H1 (cell line): ENCODE measurements around the gene MAN1A2. TPM values are rescaled to one million over a fixed set of nuclear protein-coding genes. Genes with fewer than 3 reads are reported as not detected.

Experiments
- CTCF ChIA-PET: fragments of 300-600 bp; sonication (Branson Sonifier 250); formaldehyde crosslinking; loops from one replicate; lab custom pipeline; 2021; ENCODE audit not compliant: partially characterized antibody; lab: Charles Lee
- POLR2A ChIA-PET: fragments of 300-600 bp; sonication (Branson Sonifier 250); formaldehyde crosslinking; loops from one replicate; lab custom pipeline; 2021; ENCODE audit warnings: inconsistent platforms; ENCODE audit not compliant: partially characterized antibody; lab: Charles Lee
- DNase-seq, 2 experiments: peaks; one replicate each; pipeline versions ENCODE4 v3.0.0 to v3.0.0-alpha.2; 2010 to 2022; ENCODE audit warnings: low spot score in 2 of 2, low read depth in 1 of 2, mixed read lengths in 1 of 2
- FAIRE-seq: peaks from 2 replicates; lab custom pipeline; 2011; peaks lifted over from hg19 to GRCh38; lab: Jason Lieb, UNC
- H2AFZ ChIP-seq: 2 replicates; pipeline ENCODE4 v1.8.1; 2012; ENCODE audit warnings: low read length, inconsistent platforms
- H2AK5ac ChIP-seq: 2 replicates; pipeline ENCODE4 v1.6.1; 2013; ENCODE audit warnings: low read depth, low read length
- H2BK120ac ChIP-seq: replicated peaks from 2 replicates; pipeline ENCODE3; 2013; ENCODE audit warnings: low read depth, low read length, inconsistent platforms
- H2BK12ac ChIP-seq: 2 replicates; pipeline ENCODE4 v1.6.1; 2013; ENCODE audit warnings: low read depth, low read length
- H2BK15ac ChIP-seq: 2 replicates; pipeline ENCODE4 v1.6.1; 2013; ENCODE audit warnings: low read length
- H2BK20ac ChIP-seq: 2 replicates; pipeline ENCODE4 v1.6.1; 2013; ENCODE audit warnings: low read length
- H2BK5ac ChIP-seq: 2 replicates; pipeline ENCODE4 v1.6.1; 2013; ENCODE audit warnings: low read depth, low read length
- H3K14ac ChIP-seq: 2 replicates; pipeline ENCODE4 v1.6.1; 2013; ENCODE audit warnings: inconsistent platforms; ENCODE audit not compliant: insufficient read length
- H3K18ac ChIP-seq: 2 replicates; pipeline ENCODE4 v1.6.1; 2013; ENCODE audit warnings: low read length; ENCODE audit errors: extremely low read depth
- H3K23ac ChIP-seq: 2 replicates; pipeline ENCODE4 v1.6.1; 2013; ENCODE audit warnings: inconsistent platforms; ENCODE audit not compliant: insufficient read length
- H3K23me2 ChIP-seq: 2 replicates; pipeline ENCODE4 v1.6.1; 2013; ENCODE audit warnings: low read depth, low read length
- H3K27ac ChIP-seq: 2 replicates; pipeline ENCODE4 v1.6.1; 2011; ENCODE audit warnings: low read depth, low read length, inconsistent platforms
- H3K27me3 ChIP-seq, 4 experiments: replicated peaks in 1 of 4; 1 replicate in 1 of 4; 2 replicates in 3 of 4; pipeline versions ENCODE4 v1.6.1 to v1.8.1; 2011 to 2013; ENCODE audit warnings: low read length in 3 of 4, mild to moderate bottlenecking in 3 of 4, inconsistent platforms in 2 of 4, mixed read lengths in 2 of 4, moderate library complexity in 1 of 4; ENCODE audit not compliant: control insufficient read depth in 3 of 4, insufficient read depth in 3 of 4; ENCODE audit errors: extremely low read depth in 1 of 4
- H3K36me3 ChIP-seq, 4 experiments: 2 replicates each; pipeline versions ENCODE4 v1.6.1 to v1.8.1; 2011 to 2013; ENCODE audit warnings: mild to moderate bottlenecking in 4 of 4, low read length in 3 of 4, moderate library complexity in 2 of 4, control low read depth in 1 of 4, inconsistent platforms in 1 of 4; ENCODE audit not compliant: insufficient read depth in 4 of 4, control insufficient read depth in 2 of 4
- H3K4ac ChIP-seq: replicated peaks from 2 replicates; pipeline ENCODE3; 2013; ENCODE audit warnings: low read length, low read depth, mixed read lengths, inconsistent platforms; ENCODE audit not compliant: insufficient read length
- H3K4me1 ChIP-seq, 4 experiments: replicated peaks in 1 of 4; 1 replicate in 1 of 4; 2 replicates in 3 of 4; pipeline versions ENCODE4 v1.6.1 to v1.8.1; 2011 to 2013; ENCODE audit warnings: low read length in 3 of 4, inconsistent platforms in 2 of 4, mixed read lengths in 1 of 4; ENCODE audit not compliant: insufficient read depth in 4 of 4, control insufficient read depth in 3 of 4
- H3K4me2 ChIP-seq, 2 experiments: 2 replicates each; pipeline versions ENCODE4 v1.6.1 to v1.8.1; 2011 to 2013; ENCODE audit warnings: low read depth in 2 of 2, low read length in 2 of 2, control low read depth in 1 of 2, inconsistent platforms in 1 of 2, mild to moderate bottlenecking in 1 of 2; ENCODE audit not compliant: insufficient read depth in 1 of 2
- H3K4me3 ChIP-seq, 4 experiments: fragments of 200-600, 300-600 bp in 1 of 4; sonication (generic), shearing (Covaris generic), sonication (Bioruptor Twin) in 1 of 4; 2 replicates each; pipeline versions ENCODE4 v1.5.1 to v1.8.1; 2011 to 2016; ENCODE audit warnings: low read length in 4 of 4, low read depth in 3 of 4, control low read depth in 2 of 4, inconsistent platforms in 2 of 4, mild to moderate bottlenecking in 2 of 4, mixed read lengths in 1 of 4, moderate library complexity in 1 of 4; ENCODE audit not compliant: insufficient read depth in 2 of 4; ENCODE audit errors: extremely low read depth in 1 of 4
- H3K56ac ChIP-seq: replicated peaks from 2 replicates; pipeline ENCODE3; 2013; ENCODE audit warnings: low read depth, mild to moderate bottlenecking, mixed read lengths, low read length, inconsistent platforms; ENCODE audit not compliant: insufficient read length
- H3K79me1 ChIP-seq: 2 replicates; pipeline ENCODE4 v1.6.1; 2013; ENCODE audit warnings: low read depth, low read length, control low read depth
- H3K79me2 ChIP-seq, 2 experiments: 2 replicates each; pipeline versions ENCODE4 v1.6.1 to v1.8.1; 2012 to 2013; ENCODE audit warnings: low read length in 2 of 2, mild to moderate bottlenecking in 2 of 2, inconsistent platforms in 1 of 2; ENCODE audit not compliant: insufficient read depth in 2 of 2, control insufficient read depth in 1 of 2
- H3K9ac ChIP-seq, 4 experiments: replicated peaks in 1 of 4; 1 replicate in 1 of 4; 2 replicates in 3 of 4; pipeline versions ENCODE4 v1.6.1 to v1.8.1; 2011 to 2013; ENCODE audit warnings: low read depth in 3 of 4, low read length in 3 of 4, control low read depth in 2 of 4, mild to moderate bottlenecking in 2 of 4, moderate library complexity in 2 of 4, inconsistent platforms in 1 of 4; ENCODE audit errors: extremely low read depth in 1 of 4
- H3K9me3 ChIP-seq, 2 experiments: 2 replicates each; pipeline versions ENCODE4 v1.6.1 to v1.8.1; 2012 to 2013; ENCODE audit warnings: mild to moderate bottlenecking in 2 of 2, moderate library complexity in 2 of 2, control low read depth in 1 of 2, inconsistent platforms in 1 of 2, low read depth in 1 of 2, low read length in 1 of 2, mixed read lengths in 1 of 2; ENCODE audit not compliant: insufficient read depth in 2 of 2
- H4K20me1 ChIP-seq, 2 experiments: replicated peaks in 1 of 2; 2 replicates each; pipeline versions ENCODE3 to v1.8.1; 2011 to 2013; ENCODE audit warnings: inconsistent platforms in 2 of 2, low read length in 2 of 2, mild to moderate bottlenecking in 1 of 2; ENCODE audit not compliant: insufficient read depth in 2 of 2, control insufficient read depth in 1 of 2
- H4K5ac ChIP-seq: 2 replicates; pipeline ENCODE4 v1.6.1; 2013; ENCODE audit warnings: low read length, low read depth, mixed read lengths, inconsistent platforms; ENCODE audit not compliant: insufficient read length
- H4K8ac ChIP-seq: 2 replicates; pipeline ENCODE4 v1.8.0; 2013; ENCODE audit warnings: mild to moderate bottlenecking, moderate library complexity, low read length, inconsistent platforms; ENCODE audit not compliant: insufficient read depth; ENCODE audit errors: extremely low read depth
- H4K91ac ChIP-seq: replicated peaks from 2 replicates; pipeline ENCODE3; 2013; ENCODE audit warnings: low read length, mixed read lengths, inconsistent platforms; ENCODE audit not compliant: insufficient read length
- ASH2L ChIP-seq: fragments of 200-600, 300-600 bp; sonication (generic); IDR thresholded peaks from one replicate; pipeline ENCODE4 v1.7.1; 2017; ENCODE audit warnings: low read length
- CHD1 ChIP-seq: IDR thresholded peaks from 2 replicates; pipeline ENCODE4 v1.6.1; 2012; ENCODE audit warnings: low read depth, low read length, improper control_type of control experiment
- CTBP2 ChIP-seq: IDR thresholded peaks from 2 replicates; pipeline ENCODE4 v1.7.0; 2011; ENCODE audit warnings: borderline replicate concordance, mild to moderate bottlenecking, moderate library complexity, mixed read lengths, low read length; ENCODE audit not compliant: insufficient read depth, insufficient read length
- HDAC6 ChIP-seq: IDR thresholded peaks from one replicate; pipeline ENCODE4 v1.7.1; 2012; ENCODE audit warnings: low read depth, mild to moderate bottlenecking, inconsistent platforms, low read length, moderate library complexity
- MAFK ChIP-seq: IDR thresholded peaks from 2 replicates; pipeline ENCODE4 v1.6.1; 2012; ENCODE audit warnings: low read depth, mild to moderate bottlenecking, improper control_type of control experiment, low read length
- SIN3A ChIP-seq, 2 experiments: IDR thresholded peaks in 1 of 2; conservative IDR thresholded peaks in 1 of 2; 2 replicates each; pipeline ENCODE4 v1.6.1; 2011 to 2012; ENCODE audit warnings: low read length in 2 of 2, improper control_type of control experiment in 1 of 2, low read depth in 1 of 2, mild to moderate bottlenecking in 1 of 2
- SP4 ChIP-seq: IDR thresholded peaks from 2 replicates; pipeline ENCODE4 v1.6.1; 2012; ENCODE audit warnings: low read length, inconsistent platforms
- WGBS, 2 experiments: shearing (Covaris generic) in 1 of 2; methylation state at CpG; one replicate each; pipeline versions ENCODE4 v1.1.6 to v1.1.7; 2013 to 2015; ENCODE audit warnings: low lambda C conversion rate in 2 of 2, mixed read lengths in 2 of 2, inconsistent platforms in 1 of 2, low coverage in 1 of 2, missing lambda C conversion rate in 1 of 2; ENCODE audit not compliant: insufficient replicate concordance in 2 of 2, insufficient coverage in 1 of 2, insufficient read length in 1 of 2; ENCODE audit errors: extremely low coverage in 1 of 2, missing lambda C conversion rate in 1 of 2; 5-methylcytosine and 5-hydroxymethylcytosine counted together
- polyA plus RNA-seq, 7 experiments: library from polyadenylated mRNA; depleted of rRNA in 3 of 7; stranded (reverse) in 5 of 7; unstranded in 2 of 7; fragments of >200 nt in 5 of 7; fragments of 200-250 nt in 2 of 7; gene quantifications; 1 replicate in 5 of 7; 2 replicates in 1 of 7; 4 replicates in 1 of 7; pipeline versions ENCODE4 v1.2.1 to v1.2.3, GENCODE V29; 2011 to 2013; ENCODE audit warnings: missing spikeins in 2 of 7, mixed read lengths in 2 of 7
- total RNA-seq: library from RNA; stranded (reverse); fragmentation: NEBNext Ultra II Directional; extraction: Animal tissue kit (Norgen Biotek cat#: 25700); gene quantifications from 2 replicates; pipeline ENCODE4 v1.2.1, GENCODE V29; 2021

Gene MAN1A2
- total and polyA plus RNA-seq, 2 of the 8 experiments (the other 6 are each of a cell fraction or from before 2014, with no cell fraction given): 5.5 to 18.8 TPM

DNA sequence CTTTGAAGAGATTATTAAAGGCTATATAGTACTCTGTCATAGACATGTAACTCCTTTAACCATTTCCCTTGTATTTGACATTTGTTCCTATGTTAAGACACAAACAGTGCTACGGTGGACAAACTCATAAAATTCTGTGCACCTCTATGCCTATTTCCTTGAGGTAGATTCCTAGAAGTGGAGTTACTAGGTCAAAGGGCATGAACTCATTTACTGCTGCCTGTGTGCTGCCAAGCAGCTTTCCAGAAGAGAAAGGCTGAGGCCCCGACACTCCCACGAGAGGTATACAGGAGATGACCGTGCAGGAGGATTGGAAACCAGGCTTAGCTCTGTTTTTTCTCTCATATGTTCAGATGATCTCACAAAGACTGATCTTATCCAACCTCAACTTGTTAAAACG lies 204.2 kb downstream of the MAN1A2 start:
- Histone ChIP-seq H3K23me2 (no peaks in the 10 kb centered on the region), H3K4me3 (no peak overlapping the region), H3K9me3 (no peaks in the 10 kb centered on the region), H3K23ac (no peak overlapping the region), H4K5ac (no peak overlapping the region), H2AFZ (no peak overlapping the region), H3K79me1 (no peaks in the 10 kb centered on the region), H3K9ac (no peak overlapping the region), H3K27ac (no peak overlapping the region), H2BK12ac (no peak overlapping the region), H3K79me2 (no peaks in the 10 kb centered on the region), H2AK5ac (no peak overlapping the region), H3K4me1 (peaks cover 0 to 9% (median 1%) of the 10 kb centered on the region in 4 experiments; a peak in 2 of 7 replicates), H3K36me3 (no peaks in the 10 kb centered on the region), H2BK20ac (no peak overlapping the region), H3K27me3 (no peaks in the 10 kb centered on the region; a peak in 2 of 7 replicates), H4K20me1 (no peaks in the 10 kb centered on the region), H3K14ac (no peak overlapping the region), H3K18ac (no peak overlapping the region), H3K56ac (no peak overlapping the region), H3K4me2 (no peak overlapping the region), H4K91ac (no peak overlapping the region), H2BK120ac (no peak overlapping the region), H4K8ac (no peak overlapping the region), H2BK15ac (no peak overlapping the region), H2BK5ac (no peak overlapping the region), H3K4ac (no peak overlapping the region)
- ChIA-PET POLR2A (interaction anchor here (0.6 kb wide), 1 partner anchor 37 kb away, joined by 4 read pairs; no protein-coding TSS in a partner anchor), CTCF (interaction anchor here (0.5 to 2.2 kb wide), 5 partner anchors 9 to 102 kb away, joined by 3 to 9 read pairs (median 5); no protein-coding TSS in a partner anchor)
- WGBS, 2 experiments: 88% methylated on average over 5 of the region's 5 CpGs; no CpG with 5 or more reads in 1 of the 2 experiments
- no peak for DNase-seq
- no peak for FAIRE-seq
- TF ChIP-seq SIN3A (conservative IDR thresholded peaks at IDR 0.05 in 1 of 2, IDR thresholded peaks at IDR 0.05 in 1 of 2; ENCODE audit: low read depth in 1 of 2, low read length in 2 of 2): no peak
- TF ChIP-seq CHD1: no peak
- TF ChIP-seq HDAC6: no peak
- TF ChIP-seq MAFK: no peak
- TF ChIP-seq SP4: no peak
- no peak for TF ChIP-seq ASH2L
- no peak for TF ChIP-seq CTBP2
